Esophagus squamous epithelium (tissue), 4 donors: Measurements from ENCODE around the gene WNK2.

ENCODE experiments used
- CTCF ChIP-seq, 6 experiments: fragments of 450-650 bp in 4 of 6; fragments of 200-600 bp in 2 of 6; sonication (generic) in 2 of 6; IDR thresholded peaks; one replicate each; pipeline ENCODE4 v1.5.1; 2016 to 2019; ENCODE audit warnings: antibody characterized with exemption in 6 of 6, mild to moderate bottlenecking in 4 of 6, moderate library complexity in 4 of 6
- POLR2A ChIP-seq, 4 donors: fragments of 450-650 bp; IDR thresholded peaks; one replicate each; pipeline ENCODE4 v1.6.1; 2017; ENCODE audit warnings: antibody characterized with exemption in 4 of 4, mild to moderate bottlenecking in 4 of 4, moderate library complexity in 3 of 4

GRCh38 chr9:93268551-93269314, 84.8 kb downstream of the WNK2 start:
- TF ChIP-seq CTCF (IDR thresholded peaks at IDR 0.05) (no peak), POLR2A (IDR thresholded peaks at IDR 0.05) (no peak)
